GM12865 (cell line): ENCODE data around the gene MED9.

Source experiments
- DNase-seq: peaks from one replicate; pipeline ENCODE4 v3.0.0; 2010; ENCODE audit warnings: low read depth
- H3K4me3 ChIP-seq: 2 replicates; pipeline ENCODE4 v1.5.1; 2011; ENCODE audit warnings: mild to moderate bottlenecking, low read depth, low read length, control low read depth
- CTCF ChIP-seq: IDR thresholded peaks from 2 replicates; pipeline ENCODE4 v1.5.1; 2011; ENCODE audit warnings: low read length, control low read depth, low read depth, inconsistent platforms; ENCODE audit not compliant: insufficient read depth; ENCODE audit errors: missing control alignments

The MED9 gene

DNA sequence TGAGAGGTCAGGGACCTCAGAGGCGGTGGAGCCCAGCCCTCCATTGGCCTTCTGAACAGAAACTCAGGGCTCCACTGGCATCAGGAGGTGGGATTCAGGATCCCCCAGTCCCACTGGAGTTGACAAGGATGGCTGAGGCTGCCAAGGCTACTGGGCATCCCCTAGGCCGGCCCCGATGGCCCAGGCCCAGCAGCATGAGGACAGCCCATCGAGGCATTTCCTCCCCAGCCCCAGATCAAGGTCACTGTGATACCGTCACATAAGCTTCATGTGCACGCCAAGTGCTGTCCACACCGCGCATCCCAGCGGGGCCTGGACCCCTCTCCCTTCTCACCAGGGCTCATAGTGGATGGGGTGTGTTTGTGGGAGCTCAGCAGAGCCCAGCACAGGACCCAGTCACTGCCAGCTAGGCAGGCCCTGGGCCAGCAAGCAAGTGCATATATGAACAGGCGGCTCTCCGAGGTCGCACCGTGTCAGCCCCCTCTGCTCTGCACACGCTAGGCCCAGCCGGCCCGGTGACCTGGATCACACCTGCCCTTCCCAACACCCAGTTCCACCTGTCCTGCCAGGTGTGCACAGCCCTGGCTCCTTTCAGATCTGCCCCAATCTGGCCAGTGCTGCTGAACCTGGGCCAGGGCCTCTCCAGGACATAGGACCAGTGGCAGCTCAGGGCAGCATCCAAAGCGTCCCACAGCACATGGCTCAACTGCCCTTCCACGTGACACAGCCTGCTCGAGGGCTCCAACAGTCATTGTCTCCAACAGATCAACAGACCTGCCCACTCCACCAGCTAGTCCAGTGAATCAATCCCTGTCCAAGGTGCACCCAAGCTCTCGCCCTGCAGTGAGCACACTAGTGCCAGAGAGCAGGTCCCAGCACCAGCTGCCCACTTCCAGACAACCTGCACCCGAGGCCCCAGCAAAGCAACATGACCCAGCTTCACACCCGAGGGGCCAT, 52.2 kb downstream of the MED9 start:
- no peak overlapping the region for H3K4me3 ChIP-seq
- TF ChIP-seq CTCF: no peak
- DNase-seq: no peak

- DNase-seq: no peak
- no peak for TF ChIP-seq CTCF
- H3K4me3 ChIP-seq: no peak overlapping the region
These were observed 54.4 kb downstream of the MED9 start for GRCh38 chr17:17531156-17531555.

GRCh38 chr17:17532991-17533390, 56.2 kb downstream of the MED9 start:
- DNase-seq: no peak

DNA sequence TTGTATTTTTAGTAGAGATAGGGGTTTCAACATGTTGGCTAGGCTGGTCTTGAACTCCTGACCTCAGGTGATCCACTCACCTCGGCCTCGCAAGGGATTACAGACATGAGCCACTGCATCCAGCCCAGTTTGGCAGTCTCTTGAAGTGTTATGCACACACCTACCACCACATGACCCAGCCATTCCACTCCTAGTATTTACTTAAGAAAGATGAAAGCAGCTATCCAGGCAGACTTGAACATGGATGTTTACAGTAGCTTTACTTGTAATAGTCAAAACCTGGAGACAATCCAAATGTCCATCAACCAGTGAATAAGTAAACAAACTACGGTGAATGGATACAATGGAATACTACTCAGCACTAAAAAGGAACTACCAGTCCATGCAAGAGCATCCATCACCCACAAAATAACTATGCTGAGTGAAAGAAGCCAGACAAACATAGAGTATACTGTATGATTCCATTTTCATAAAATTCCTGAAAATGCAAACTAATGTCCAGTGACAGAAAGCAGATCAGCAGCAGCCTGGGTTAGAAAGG, 57.2 kb downstream of the MED9 start:
- no peak overlapping the region for H3K4me3 ChIP-seq
- TF ChIP-seq CTCF: no peak
- no peak for DNase-seq

More at GRCh38 chr17:17532991-17533390, 56.2 kb downstream of the MED9 start:
- H3K4me3 ChIP-seq: no peak overlapping the region
- no peak for TF ChIP-seq CTCF

- no peak for TF ChIP-seq CTCF
- H3K4me3 ChIP-seq: no peak overlapping the region
- DNase-seq: no peak
These were observed 59.2 kb downstream of the MED9 start for GRCh38 chr17:17535957-17536356.

DNA sequence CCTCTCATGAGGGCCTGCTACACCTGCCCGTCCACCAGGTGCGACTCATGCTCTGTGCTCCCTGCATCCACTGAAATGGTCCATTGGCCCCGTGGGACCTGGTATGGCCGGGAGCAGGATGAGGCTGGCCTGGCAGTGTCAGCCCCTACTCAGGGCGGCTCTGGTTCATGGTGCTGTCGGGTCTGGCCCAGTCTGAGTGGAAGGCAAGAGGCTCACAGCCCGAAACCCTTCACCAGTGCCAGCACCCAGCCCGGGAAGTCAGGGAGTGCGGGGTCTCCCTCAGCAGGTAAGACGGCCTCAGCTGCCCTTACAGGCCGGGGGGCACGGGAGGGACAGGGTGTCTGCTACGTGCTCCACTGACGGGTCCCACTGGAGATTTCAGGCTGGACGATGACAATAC, 59.9 kb downstream of the MED9 start:
- DNase-seq: no peak

More for the DNA sequence above, 59.9 kb downstream of the MED9 start:
- no peak for TF ChIP-seq CTCF
- no peak overlapping the region for H3K4me3 ChIP-seq
